COR-L47 (cell line): Measurements from ENCODE around the gene HBEGF.

Experiments used
- DNase-seq: peaks from one replicate; lab custom pipeline; 2025; lab: John Stamatoyannopoulos, UW

The HBEGF gene

GRCh38 chr5:140302786-140303639 is 43.4 kb downstream of the HBEGF start, which contains the start of gene PFDN1:
Gene PFDN1, minus strand, starts transcription at chr5:140303101. Its CDS starts 28 bp downstream, at chr5:140303073.
- peak; percentile 92 for DNase-seq

DNA sequence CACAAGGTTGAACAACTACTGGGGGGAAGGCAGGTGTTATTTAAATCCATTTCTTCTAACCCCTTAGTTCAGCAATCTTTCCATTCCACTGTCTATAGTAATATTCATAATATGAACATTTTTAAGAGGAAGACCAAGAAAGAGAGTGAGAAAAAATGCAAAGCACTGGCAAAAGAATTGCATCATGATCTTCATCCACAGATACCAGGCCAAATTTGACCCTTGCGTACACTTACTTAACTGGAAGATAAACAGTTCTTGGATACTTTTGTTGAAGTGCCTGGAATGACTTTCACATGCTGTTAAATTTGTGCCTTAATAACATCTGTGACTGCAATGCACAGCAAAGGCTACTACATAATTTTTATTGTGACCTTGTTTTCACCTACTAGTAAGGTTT is 45.3 kb downstream of the HBEGF start:
- no peak for DNase-seq

- DNase-seq: no peak
Measured at GRCh38 chr5:140299056-140299455, 47.3 kb downstream of the HBEGF start.

- DNase-seq: no peak
Measured at GRCh38 chr5:140298183-140298601, 48.2 kb downstream of the HBEGF start.

GRCh38 chr5:140297283-140297682 is 49.1 kb downstream of the HBEGF start:
- DNase-seq: no peak

DNA sequence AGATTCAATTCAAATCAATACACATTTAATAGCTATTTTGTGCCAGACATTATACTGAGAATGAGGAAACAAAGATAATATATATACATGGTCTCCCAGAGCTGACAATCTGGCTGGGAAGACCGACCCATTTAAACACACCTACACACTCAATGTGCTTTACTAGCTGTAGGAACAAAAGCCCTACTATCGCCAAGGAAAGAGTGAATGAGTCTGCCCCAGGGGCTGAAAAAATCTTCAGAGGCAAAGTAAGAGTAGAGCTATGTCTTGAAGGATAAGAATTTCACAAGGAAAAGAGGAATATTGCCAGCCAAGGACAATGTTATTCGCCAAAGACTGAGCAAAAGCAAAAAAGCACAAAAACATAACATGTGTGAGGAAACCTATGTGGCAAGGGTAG is 50.1 kb downstream of the HBEGF start:
- DNase-seq: no peak

DNA sequence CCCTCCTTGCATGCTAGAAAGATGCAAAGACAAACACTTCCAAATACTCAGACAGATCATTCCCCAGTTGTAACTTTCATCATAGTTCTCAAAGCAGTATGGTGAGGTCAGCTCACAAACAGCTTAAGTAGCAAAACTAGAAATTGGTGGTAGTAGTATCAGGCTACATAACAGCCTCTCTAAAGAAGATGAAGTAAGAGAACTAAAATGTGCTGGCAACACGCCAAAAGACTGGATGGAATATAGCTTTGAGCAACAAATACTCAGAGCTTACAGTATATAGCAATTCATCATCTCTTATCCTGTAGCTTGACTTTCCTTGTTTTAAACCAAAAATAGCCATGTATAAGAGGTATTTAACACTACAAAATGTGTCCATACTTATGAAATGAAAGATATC is 51.0 kb downstream of the HBEGF start:
- DNase-seq: peak; percentile 5

DNA sequence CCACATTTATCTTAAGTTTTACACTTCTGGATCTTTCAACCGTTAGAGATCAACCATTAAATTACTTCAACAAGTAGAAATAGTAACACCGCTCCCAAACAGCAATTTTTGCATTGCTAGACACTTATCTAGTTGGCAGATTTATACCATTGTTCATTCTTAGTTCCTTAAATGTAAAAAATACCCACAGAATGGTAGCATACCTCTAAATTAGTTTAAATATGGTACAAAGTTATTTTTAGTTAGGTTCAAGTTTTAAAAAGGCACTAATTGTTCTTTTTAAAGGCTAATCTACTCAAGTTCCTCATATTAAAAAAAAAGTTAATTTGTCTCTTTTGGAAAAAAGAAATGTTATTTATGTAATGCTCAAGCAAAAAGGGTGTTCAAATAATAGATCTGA is 51.6 kb downstream of the HBEGF start:
- no peak for DNase-seq

- DNase-seq: no peak
Measured at GRCh38 chr5:140293849-140294100, 52.6 kb downstream of the HBEGF start.

GRCh38 chr5:140293091-140293848 is 53.1 kb downstream of the HBEGF start:
- DNase-seq: no peak

- no peak for DNase-seq
Measured at GRCh38 chr5:140292212-140293036, 54.0 kb downstream of the HBEGF start.

- DNase-seq: no peak
Measured at GRCh38 chr5:140287801-140288521, 58.4 kb downstream of the HBEGF start.

- DNase-seq: no peak
Measured at GRCh38 chr5:140286424-140286823, 60.0 kb downstream of the HBEGF start.

DNA sequence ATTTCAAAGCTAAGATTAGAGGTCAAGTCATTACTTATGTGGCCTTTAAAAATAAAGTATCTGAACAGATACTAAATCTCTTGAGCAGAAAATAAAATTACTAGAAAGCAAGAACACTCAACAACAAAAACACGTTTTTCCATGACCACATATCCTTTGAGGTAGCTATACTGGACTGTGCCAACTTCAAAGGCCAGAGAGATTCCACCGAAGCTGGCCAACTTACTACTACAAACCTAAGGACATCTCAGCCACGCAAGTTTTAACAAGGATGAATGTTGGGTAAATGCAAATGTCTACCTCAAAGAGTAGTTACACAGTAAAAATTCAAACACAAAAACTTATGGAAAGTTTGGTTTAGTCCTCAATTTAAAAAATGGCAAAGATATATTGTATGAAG is 62.4 kb downstream of the HBEGF start:
- DNase-seq: no peak
